Esophagus squamous epithelium (tissue), 5 donors: ENCODE results near the gene IER3. TPM values are rescaled to one million over a fixed set of nuclear protein-coding genes. Genes with fewer than 3 reads are reported as not detected.

ENCODE experiments used
- DNase-seq: peaks from one replicate; lab custom pipeline; 2025; lab: John Stamatoyannopoulos, UW
- H3K27ac ChIP-seq, 4 donors: fragments of 200-600 bp; sonication (generic); one replicate each; pipeline ENCODE4 v1.5.1; 2016 to 2019; ENCODE audit warnings: mild to moderate bottlenecking in 1 of 4
- H3K27me3 ChIP-seq, 4 donors: fragments of 200-600 bp; sonication (generic); 1 replicate in 3 of 4; 2 replicates in 1 of 4; pipeline versions ENCODE4 v1.5.1 to v1.6.0; 2017 to 2021; ENCODE audit warnings: antibody characterized with exemption in 1 of 4
- H3K36me3 ChIP-seq, 3 donors: fragments of 200-600 bp; sonication (generic); one replicate each; pipeline ENCODE4 v1.5.1; 2016 to 2019
- H3K4me1 ChIP-seq, 3 donors: fragments of 200-600 bp; sonication (generic); one replicate each; pipeline ENCODE4 v1.5.1; 2017 to 2019
- H3K4me3 ChIP-seq, 4 donors: fragments of 200-600 bp; sonication (generic); 1 replicate in 3 of 4; 2 replicates in 1 of 4; pipeline ENCODE4 v1.5.1; 2016 to 2019; ENCODE audit warnings: mild to moderate bottlenecking in 2 of 4, moderate library complexity in 1 of 4
- H3K9me3 ChIP-seq, 3 donors: fragments of 200-600 bp; sonication (generic); one replicate each; pipeline ENCODE4 v1.5.1; 2016 to 2019
- CTCF ChIP-seq, 6 experiments: fragments of 450-650 bp in 4 of 6; fragments of 200-600 bp in 2 of 6; sonication (generic) in 2 of 6; IDR thresholded peaks; one replicate each; pipeline ENCODE4 v1.5.1; 2016 to 2019; ENCODE audit warnings: antibody characterized with exemption in 6 of 6, mild to moderate bottlenecking in 4 of 6, moderate library complexity in 4 of 6
- POLR2A ChIP-seq, 4 donors: fragments of 450-650 bp; IDR thresholded peaks; one replicate each; pipeline ENCODE4 v1.6.1; 2017; ENCODE audit warnings: antibody characterized with exemption in 4 of 4, mild to moderate bottlenecking in 4 of 4, moderate library complexity in 3 of 4
- WGBS, 2 donors: methylation state at CpG; one replicate each; pipeline ENCODE4 v1.1.5; 2018; 5-methylcytosine and 5-hydroxymethylcytosine counted together
- intact Hi-C: fragments of 100-400 bp; cut with DNase I; formaldehyde crosslinking; loops from one replicate; pipeline ENCODE4 v1.15.0; 2022
- small RNA-seq, 4 donors: library from RNA; depleted of rRNA; stranded (forward); fragments of <200 nt; gene quantifications; one replicate each; pipeline ENCODE3, GENCODE V24; 2016
- total RNA-seq, 4 donors: library from RNA; depleted of rRNA; stranded (reverse); fragments of >200 nt; gene quantifications; one replicate each; pipeline ENCODE4 v1.1.0, GENCODE V29; 2016
- donor health status: DM: yes; HTN: yes; CAD: no.

IER3 gene
- total RNA-seq, 4 donors from 2014 or later: 41.4 to 87.9 (median 66.0) TPM

DNA sequence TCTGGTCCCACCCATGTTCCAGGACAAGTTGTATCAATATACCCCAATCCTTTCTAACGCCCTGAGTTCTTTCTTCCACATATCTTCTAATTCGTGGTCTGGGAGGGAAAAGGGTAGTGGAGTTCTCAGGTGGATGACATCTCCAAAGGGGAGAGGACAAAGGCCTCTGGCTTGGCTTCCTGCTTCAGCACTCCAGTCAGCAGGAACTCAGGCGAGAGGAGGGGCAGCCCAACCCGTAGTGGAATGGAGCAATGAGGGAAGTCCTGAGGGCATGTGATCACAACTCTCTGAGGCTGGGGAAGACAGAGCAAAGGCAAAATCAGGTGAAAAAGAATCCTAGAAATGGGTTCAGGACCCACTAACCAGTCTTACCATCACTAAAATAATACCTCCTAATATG, 44.0 kb downstream of the IER3 start:
- no peaks in the 10 kb centered on the region for H3K27me3 ChIP-seq
- DNase-seq: no peak
- no peaks in the 10 kb centered on the region for H3K9me3 ChIP-seq
- peaks cover 0 to 64% (median 0%) of the 10 kb centered on the region in 3 donors for H3K36me3 ChIP-seq
- no peak overlapping the region for H3K27ac ChIP-seq
- TF ChIP-seq CTCF (IDR thresholded peaks at IDR 0.05) (no peak), POLR2A (IDR thresholded peaks at IDR 0.05) (no peak)
- intact Hi-C loops: no loop called here
- H3K4me3 ChIP-seq: no peak overlapping the region
- no peaks in the 10 kb centered on the region for H3K4me1 ChIP-seq
- WGBS, 2 donors: 48 to 78% methylated on average over 2 to 4 of the region's 4 CpGs

DNA sequence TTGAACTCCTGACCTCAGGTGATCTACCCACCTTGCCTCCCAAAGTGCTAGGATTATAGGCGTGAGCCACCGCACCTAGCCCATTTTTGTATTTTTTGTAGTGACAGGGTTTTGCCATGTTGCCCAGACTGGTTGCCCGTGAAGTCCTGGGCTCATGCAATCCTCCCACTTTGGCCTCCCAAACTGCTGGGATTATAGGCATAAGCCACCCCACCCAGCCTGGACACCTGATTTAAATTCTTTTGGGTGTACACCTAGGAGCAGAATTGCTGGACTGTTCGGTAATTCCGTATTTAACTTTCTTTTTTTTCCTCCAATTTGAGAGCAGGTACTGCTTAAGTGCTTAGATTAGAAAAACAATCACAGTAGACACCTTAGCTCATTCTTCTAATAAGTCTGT, 47.9 kb downstream of the IER3 start:
- no peak for DNase-seq
- Histone ChIP-seq H3K4me1 (peaks cover under 1 to 4% (median under 1%) of the 10 kb centered on the region in 3 donors), H3K27ac (no peak overlapping the region), H3K27me3 (no peaks in the 10 kb centered on the region), H3K36me3 (peaks cover 0 to 25% (median 0%) of the 10 kb centered on the region in 3 donors), H3K4me3 (no peak overlapping the region), H3K9me3 (no peaks in the 10 kb centered on the region)
- TF ChIP-seq CTCF (IDR thresholded peaks at IDR 0.05) (no peak), POLR2A (IDR thresholded peaks at IDR 0.05) (no peak)
- intact Hi-C loops: no loop called here
- WGBS, 2 donors: 90 to 94% methylated on average over 5 of the region's 5 CpGs

Small RNAs within 50 kb of the gene (small RNA-seq; reads per million reads assigned to genes)
- gene RF00019: 0 reads per million in 4 donors
- gene RN7SL353P: 0 reads per million in 4 donors

Other genes with a start within 250 kb of the IER3 start
- gene GNL1, start 188.1 kb downstream of the IER3 start, total RNA-seq: 10 to 100 TPM; 12.7 to 37.2 (median 20.5) TPM
- 10 to 100 TPM in 1 of 4 donors, 1 to 10 TPM in 3; 3.2 to 11.6 (median 5.8) TPM for gene PRR3, start 187.3 kb downstream of the IER3 start, total RNA-seq
- gene ABCF1, start 173.1 kb downstream of the IER3 start, total RNA-seq: 10 to 100 TPM; 31.0 to 42.3 (median 36.0) TPM
- gene PPP1R10, start 127.3 kb downstream of the IER3 start, total RNA-seq: 10 to 100 TPM; 24.2 to 32.6 (median 25.9) TPM
- gene MRPS18B, start 126.7 kb downstream of the IER3 start, total RNA-seq: 10 to 100 TPM; 31.0 to 56.3 (median 40.6) TPM
- gene ATAT1, start 117.7 kb downstream of the IER3 start, total RNA-seq: 1 to 10 TPM; 5.0 to 6.7 (median 6.3) TPM
- 10 to 100 TPM in 3 of 4 donors, 1 to 10 TPM in 1; 8.3 to 17.5 (median 12.7) TPM for gene C6orf136, start 97.4 kb downstream of the IER3 start, total RNA-seq
- gene DHX16, start 71.5 kb downstream of the IER3 start, total RNA-seq: 10 to 100 TPM; 11.4 to 26.6 (median 24.4) TPM
- 10 to 100 TPM in 3 of 4 donors, 1 to 10 TPM in 1; 9.8 to 22.2 (median 17.4) TPM for gene PPP1R18, start 57.9 kb downstream of the IER3 start, total RNA-seq
- gene NRM, start 53.6 kb downstream of the IER3 start, total RNA-seq: 1 to 10 TPM; 3.8 to 7.4 (median 6.7) TPM
- 1 to 10 TPM; 2.4 to 7.4 (median 7.0) TPM for gene MDC1, start 27.3 kb downstream of the IER3 start, total RNA-seq
- gene TUBB, start 24.2 kb downstream of the IER3 start, total RNA-seq: 100 to 1,000 TPM; 151 to 351 (median 255) TPM
- gene FLOT1, start 1.9 kb downstream of the IER3 start, total RNA-seq: 10 to 100 TPM; 46.7 to 88.8 (median 64.4) TPM
- gene DDR1, start 140.0 kb upstream of the IER3 start, total RNA-seq: 100 to 1,000 TPM; 131 to 261 (median 140) TPM
- gene GTF2H4, start 163.7 kb upstream of the IER3 start, total RNA-seq: 10 to 100 TPM; 10.3 to 26.7 (median 12.4) TPM
- gene VARS2, start 169.7 kb upstream of the IER3 start, total RNA-seq: 10 to 100 TPM; 23.5 to 61.9 (median 33.0) TPM
- gene SFTA2, start 187.6 kb upstream of the IER3 start, total RNA-seq: 10 to 100 TPM in 1 of 4 donors, 1 to 10 TPM in 3; 2.0 to 31.7 (median 6.4) TPM
- 1 to 10 TPM in 2 of 4 donors, under 1 TPM in 2; 0.21 to 8.3 (median 2.4) TPM for gene MUCL3, start 196.4 kb upstream of the IER3 start, total RNA-seq
- gene MUC21, start 239.2 kb upstream of the IER3 start, total RNA-seq: 100 to 1,000 TPM; 219 to 945 (median 271) TPM